Raji (cell line): ENCODE data around the gene TSPAN18.

ENCODE experiments used
- POLR2A ChIP-seq: IDR thresholded peaks from 2 replicates; pipeline ENCODE4 v1.6.1; 2011; ENCODE audit warnings: low read depth, low read length, control low read depth; ENCODE audit not compliant: insufficient read depth

Gene TSPAN18

DNA sequence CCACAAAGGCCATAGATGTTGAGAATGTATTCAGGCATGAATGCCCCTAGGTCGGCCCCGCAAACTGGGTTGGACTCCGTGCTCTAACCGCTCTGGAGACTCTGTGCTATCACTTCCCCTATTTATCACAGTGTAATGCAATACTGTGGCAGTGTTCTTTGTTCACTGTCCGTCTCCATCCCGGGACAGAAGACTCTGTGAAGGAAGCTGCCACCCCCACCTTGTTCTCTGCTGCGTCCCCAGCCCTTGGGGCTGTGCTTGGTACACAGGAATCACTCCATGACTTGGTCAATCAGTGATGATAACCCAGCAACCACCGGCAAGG lies 57.6 kb downstream of the TSPAN18 start:
- TF ChIP-seq POLR2A = no peak

DNA sequence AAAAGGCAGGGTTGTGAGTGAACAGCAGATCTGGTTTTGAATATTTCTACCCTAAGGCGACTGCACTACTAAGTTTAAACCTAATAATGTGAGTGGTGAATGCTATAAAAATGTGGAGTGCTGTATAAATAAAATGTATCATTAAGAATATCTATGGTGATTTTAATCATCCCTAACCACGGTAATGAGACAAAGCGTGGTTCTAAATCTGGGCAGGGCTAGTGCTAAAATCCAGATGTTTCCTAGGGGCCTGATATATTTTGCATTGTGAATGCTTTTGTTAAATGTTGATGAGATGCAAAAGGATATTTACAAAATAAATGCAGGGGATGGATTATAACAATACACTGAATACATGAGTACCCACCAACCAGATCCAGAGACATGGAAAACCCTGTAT lies 58.1 kb downstream of the TSPAN18 start:
- no peak for TF ChIP-seq POLR2A

GRCh38 chr11:44785856-44786607 lies 59.3 kb downstream of the TSPAN18 start:
- TF ChIP-seq POLR2A = no peak

- TF ChIP-seq POLR2A = no peak
Measured at GRCh38 chr11:44787070-44787469, 60.3 kb downstream of the TSPAN18 start.

GRCh38 chr11:44787981-44788380 lies 61.2 kb downstream of the TSPAN18 start:
- TF ChIP-seq POLR2A = no peak

- no peak for TF ChIP-seq POLR2A
Measured at GRCh38 chr11:44788536-44789261, 61.9 kb downstream of the TSPAN18 start.

DNA sequence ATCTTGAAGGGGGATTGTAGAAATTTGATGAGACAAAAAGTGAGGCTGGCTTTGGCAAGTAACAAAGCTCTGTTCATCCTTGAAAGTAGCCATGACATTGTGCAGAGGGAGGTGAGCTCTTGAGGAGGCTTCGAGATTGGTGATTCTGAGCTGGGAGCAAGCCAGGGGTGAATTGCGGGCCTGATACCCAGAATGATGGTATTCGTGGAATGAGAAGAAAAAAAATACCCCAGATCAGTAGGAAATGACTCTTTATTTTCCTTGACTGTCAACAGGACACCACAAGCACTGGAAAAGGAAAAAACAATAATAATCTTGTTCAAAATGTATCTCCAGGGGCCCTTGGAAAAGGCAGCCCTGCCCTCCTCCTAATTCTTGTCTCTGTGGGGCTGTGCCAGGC lies 62.7 kb downstream of the TSPAN18 start:
- no peak for TF ChIP-seq POLR2A

GRCh38 chr11:44790211-44790610 lies 63.4 kb downstream of the TSPAN18 start:
- no peak for TF ChIP-seq POLR2A

GRCh38 chr11:44791316-44791925 lies 64.7 kb downstream of the TSPAN18 start:
- no peak for TF ChIP-seq POLR2A

GRCh38 chr11:44792171-44792570 lies 65.4 kb downstream of the TSPAN18 start:
- TF ChIP-seq POLR2A = no peak

DNA sequence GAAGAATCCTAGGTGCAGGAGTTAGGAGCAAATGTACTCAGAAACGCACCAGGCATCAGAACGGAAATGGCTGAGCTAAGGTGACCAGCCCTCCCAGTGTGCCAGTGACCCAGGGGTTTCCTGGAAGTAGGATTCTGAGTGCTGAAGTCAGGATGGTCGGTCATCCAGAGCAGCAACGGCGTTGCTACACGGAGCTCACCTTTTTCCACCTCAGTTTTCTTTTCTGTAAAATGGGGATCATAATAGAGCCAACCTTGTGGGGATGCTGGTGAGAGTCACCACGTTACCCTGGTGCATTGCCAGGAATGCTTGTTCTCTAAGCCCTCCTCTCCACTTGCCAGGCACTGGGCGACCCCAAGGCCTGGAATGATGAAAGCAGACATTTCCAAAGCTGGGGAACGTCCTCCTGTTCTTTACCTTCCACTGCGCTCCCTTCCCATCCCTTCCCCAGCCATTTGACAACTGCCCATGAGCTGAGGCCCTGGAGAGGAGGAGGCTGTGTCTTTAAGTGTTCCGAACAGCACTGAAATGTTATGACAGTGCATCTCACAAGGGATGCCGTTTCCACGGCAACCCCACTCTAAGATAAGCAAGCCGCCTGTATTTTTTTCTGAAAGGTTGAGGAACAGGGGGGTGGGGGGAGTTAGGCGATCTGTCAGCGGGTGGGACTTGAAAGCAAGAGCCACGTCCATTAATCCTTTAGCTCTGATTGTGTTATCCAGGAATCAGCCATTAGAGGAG lies 66.8 kb downstream of the TSPAN18 start:
- TF ChIP-seq POLR2A = no peak

GRCh38 chr11:44795803-44796535 lies 69.2 kb downstream of the TSPAN18 start:
- TF ChIP-seq POLR2A = no peak

DNA sequence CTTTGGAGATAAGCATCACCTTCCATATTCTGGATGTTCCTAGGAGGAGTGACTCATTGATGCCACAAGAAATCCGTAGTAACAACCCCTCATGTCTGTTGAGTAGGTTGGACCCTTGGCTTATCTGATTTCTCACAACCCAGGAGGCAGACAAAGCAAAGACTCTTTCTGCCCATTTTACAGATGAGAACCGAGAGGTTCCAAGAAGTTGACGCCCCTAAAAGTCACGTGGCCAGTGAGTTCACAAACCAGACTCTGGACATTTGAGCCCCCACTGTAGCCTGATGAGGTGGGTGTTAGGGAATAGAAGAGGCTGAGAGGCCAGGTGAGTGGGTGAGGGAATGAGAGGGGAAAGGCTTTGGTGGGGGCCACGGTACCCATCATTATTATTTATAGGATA lies 70.3 kb downstream of the TSPAN18 start:
- TF ChIP-seq POLR2A = no peak

GRCh38 chr11:44797886-44798606 lies 71.3 kb downstream of the TSPAN18 start:
- no peak for TF ChIP-seq POLR2A
